Activated CD8-positive, alpha-beta memory T cell treated with anti-CD3 and anti-CD28 coated beads, Interleukin-2, amount 10 ng/mL, durations not matched to agents 7 days and 5 days (primary cell): Measurements from ENCODE around the gene NTM. TPM values are rescaled to one million over a fixed set of nuclear protein-coding genes. Genes with fewer than 3 reads are reported as not detected.

Experiments used
- ATAC-seq: fragments of 150-1000 bp; cut with Tn5 transposase; one replicate; pipeline ENCODE4 v1.10.0; 2021; ENCODE audit warnings: moderate library complexity
- CTCF ChIA-PET: fragments of 350-600 bp; sonication (Branson Sonifier 250); formaldehyde crosslinking; loops from one replicate; lab custom pipeline; 2021; ENCODE audit warnings: antibody characterized with exemption; lab: Charles Lee
- DNase-seq: peaks from one replicate; pipeline ENCODE4 v3.0.0-alpha.2; 2020
- H3K27ac Mint-ChIP-seq: one replicate; pipeline ENCODE4 v1.8.0; 2021; ENCODE audit warnings: mild to moderate bottlenecking, mixed read lengths
- H3K27me3 Mint-ChIP-seq: one replicate; pipeline ENCODE4 v1.8.0; 2021; ENCODE audit warnings: mixed read lengths
- H3K36me3 Mint-ChIP-seq: one replicate; pipeline ENCODE4 v1.8.0; 2021; ENCODE audit warnings: mild to moderate bottlenecking, mixed read lengths
- H3K4me1 Mint-ChIP-seq: one replicate; pipeline ENCODE4 v1.8.0; 2021; ENCODE audit warnings: mixed read lengths
- H3K4me3 Mint-ChIP-seq: one replicate; pipeline ENCODE4 v1.8.0; 2021; ENCODE audit warnings: mild to moderate bottlenecking, moderate library complexity, mixed read lengths
- H3K9me3 Mint-ChIP-seq: one replicate; pipeline ENCODE4 v1.8.0; 2022; ENCODE audit warnings: low read depth, mixed read lengths
- total RNA-seq, 2 experiments: library from RNA; stranded (reverse); gene quantifications; one replicate each; pipeline ENCODE4 v1.2.3, GENCODE V29; 2021

Gene NTM
- total RNA-seq, 2 experiments from 2014 or later: not detected

GRCh38 chr11:132111316-132111715, 740.9 kb downstream of the NTM start:
- Mint-ChIP-seq H3K36me3 (no peaks in the 10 kb centered on the region), H3K27me3 (no peaks in the 10 kb centered on the region), H3K4me3 (no peak overlapping the region), H3K9me3 (no peaks in the 10 kb centered on the region), H3K27ac (no peak overlapping the region), H3K4me1 (no peaks in the 10 kb centered on the region)
- DNase-seq (no peak), ATAC-seq (no peak)
- CTCF ChIA-PET: no interaction called here

- CTCF ChIA-PET: no interaction called here
- H3K9me3 Mint-ChIP-seq: no peaks in the 10 kb centered on the region
- ATAC-seq: no peak
- H3K36me3 Mint-ChIP-seq: no peaks in the 10 kb centered on the region
- no peaks in the 10 kb centered on the region for H3K27me3 Mint-ChIP-seq
- H3K4me3 Mint-ChIP-seq: no peak overlapping the region
- H3K27ac Mint-ChIP-seq: no peak overlapping the region
- no peak for DNase-seq
- no peaks in the 10 kb centered on the region for H3K4me1 Mint-ChIP-seq
Observed at GRCh38 chr11:132111838-132112237, 741.4 kb downstream of the NTM start.

GRCh38 chr11:132112846-132113245, 742.4 kb downstream of the NTM start:
- no peak overlapping the region for H3K4me3 Mint-ChIP-seq
- DNase-seq (no peak), ATAC-seq (no peak)
- H3K9me3 Mint-ChIP-seq: no peaks in the 10 kb centered on the region
- H3K36me3 Mint-ChIP-seq: no peaks in the 10 kb centered on the region
- H3K27me3 Mint-ChIP-seq: no peaks in the 10 kb centered on the region
- CTCF ChIA-PET: no interaction called here
- H3K27ac Mint-ChIP-seq: no peak overlapping the region
- no peaks in the 10 kb centered on the region for H3K4me1 Mint-ChIP-seq

- no peak overlapping the region for H3K4me3 Mint-ChIP-seq
- DNase-seq: peak; percentile 42
- H3K27ac Mint-ChIP-seq: no peak overlapping the region
- H3K9me3 Mint-ChIP-seq: no peaks in the 10 kb centered on the region
- no peaks in the 10 kb centered on the region for H3K36me3 Mint-ChIP-seq
- CTCF ChIA-PET: no interaction called here
- no peak for ATAC-seq
- H3K27me3 Mint-ChIP-seq: no peaks in the 10 kb centered on the region
- H3K4me1 Mint-ChIP-seq: no peaks in the 10 kb centered on the region
Observed at GRCh38 chr11:132114185-132114584, 743.8 kb downstream of the NTM start.

GRCh38 chr11:132114743-132115142, 744.3 kb downstream of the NTM start:
- Mint-ChIP-seq H3K36me3 (no peaks in the 10 kb centered on the region), H3K4me3 (no peak overlapping the region), H3K4me1 (no peaks in the 10 kb centered on the region), H3K27me3 (no peaks in the 10 kb centered on the region), H3K27ac (no peak overlapping the region), H3K9me3 (no peaks in the 10 kb centered on the region)
- DNase-seq: no peak
- ATAC-seq: no peak
- CTCF ChIA-PET: no interaction called here

GRCh38 chr11:132115454-132115853, 745.0 kb downstream of the NTM start:
- CTCF ChIA-PET: no interaction called here
- H3K27ac Mint-ChIP-seq: no peak overlapping the region
- H3K4me1 Mint-ChIP-seq: no peaks in the 10 kb centered on the region
- no peaks in the 10 kb centered on the region for H3K36me3 Mint-ChIP-seq
- no peaks in the 10 kb centered on the region for H3K27me3 Mint-ChIP-seq
- no peak overlapping the region for H3K4me3 Mint-ChIP-seq
- no peak for DNase-seq
- no peak for ATAC-seq
- H3K9me3 Mint-ChIP-seq: no peaks in the 10 kb centered on the region

- Mint-ChIP-seq H3K4me1 (no peaks in the 10 kb centered on the region), H3K4me3 (no peak overlapping the region), H3K9me3 (no peaks in the 10 kb centered on the region), H3K27ac (no peak overlapping the region), H3K27me3 (no peaks in the 10 kb centered on the region), H3K36me3 (no peaks in the 10 kb centered on the region)
- CTCF ChIA-PET: no interaction called here
- ATAC-seq (no peak), DNase-seq (no peak)
Observed at GRCh38 chr11:132116516-132116915, 746.1 kb downstream of the NTM start.

GRCh38 chr11:132118661-132119060, 748.2 kb downstream of the NTM start:
- no peaks in the 10 kb centered on the region for H3K36me3 Mint-ChIP-seq
- ATAC-seq (no peak), DNase-seq (no peak)
- H3K27me3 Mint-ChIP-seq: no peaks in the 10 kb centered on the region
- H3K27ac Mint-ChIP-seq: no peak overlapping the region
- no peak overlapping the region for H3K4me3 Mint-ChIP-seq
- H3K4me1 Mint-ChIP-seq: no peaks in the 10 kb centered on the region
- H3K9me3 Mint-ChIP-seq: no peaks in the 10 kb centered on the region
- CTCF ChIA-PET: no interaction called here

- Mint-ChIP-seq H3K4me1 (no peaks in the 10 kb centered on the region), H3K4me3 (no peak overlapping the region), H3K27me3 (no peaks in the 10 kb centered on the region), H3K36me3 (no peaks in the 10 kb centered on the region), H3K9me3 (no peaks in the 10 kb centered on the region), H3K27ac (no peak overlapping the region)
- DNase-seq: no peak
- no peak for ATAC-seq
- CTCF ChIA-PET: no interaction called here
Observed at GRCh38 chr11:132119573-132119972, 749.2 kb downstream of the NTM start.

GRCh38 chr11:132122735-132123134, 752.3 kb downstream of the NTM start:
- DNase-seq: no peak
- no peaks in the 10 kb centered on the region for H3K4me1 Mint-ChIP-seq
- no peaks in the 10 kb centered on the region for H3K27me3 Mint-ChIP-seq
- no peaks in the 10 kb centered on the region for H3K36me3 Mint-ChIP-seq
- H3K27ac Mint-ChIP-seq: no peak overlapping the region
- no peak overlapping the region for H3K4me3 Mint-ChIP-seq
- CTCF ChIA-PET: no interaction called here
- ATAC-seq: no peak
- no peaks in the 10 kb centered on the region for H3K9me3 Mint-ChIP-seq

- H3K27ac Mint-ChIP-seq: no peak overlapping the region
- ATAC-seq (no peak), DNase-seq (no peak)
- H3K27me3 Mint-ChIP-seq: no peaks in the 10 kb centered on the region
- CTCF ChIA-PET: no interaction called here
- H3K4me3 Mint-ChIP-seq: no peak overlapping the region
- H3K36me3 Mint-ChIP-seq: no peaks in the 10 kb centered on the region
- no peaks in the 10 kb centered on the region for H3K9me3 Mint-ChIP-seq
- H3K4me1 Mint-ChIP-seq: no peaks in the 10 kb centered on the region
Observed at GRCh38 chr11:132123449-132123848, 753.0 kb downstream of the NTM start.

- Mint-ChIP-seq H3K27me3 (no peaks in the 10 kb centered on the region), H3K9me3 (no peaks in the 10 kb centered on the region), H3K27ac (no peak overlapping the region), H3K4me3 (no peak overlapping the region), H3K4me1 (no peaks in the 10 kb centered on the region), H3K36me3 (no peaks in the 10 kb centered on the region)
- ATAC-seq: no peak
- no peak for DNase-seq
- CTCF ChIA-PET: no interaction called here
Observed at GRCh38 chr11:132123854-132124835, 753.7 kb downstream of the NTM start.

- Mint-ChIP-seq H3K27ac (no peak overlapping the region), H3K36me3 (no peaks in the 10 kb centered on the region), H3K9me3 (no peaks in the 10 kb centered on the region), H3K4me1 (no peaks in the 10 kb centered on the region), H3K4me3 (no peak overlapping the region), H3K27me3 (no peaks in the 10 kb centered on the region)
- DNase-seq: no peak
- peak; percentile 58 for ATAC-seq
- CTCF ChIA-PET: interaction anchor here (1.1 kb wide), 1 partner anchor 432 kb away, joined by 6 read pairs; no protein-coding TSS in a partner anchor
Observed at GRCh38 chr11:132125988-132126871, 755.8 kb downstream of the NTM start.
